Activated CD8-positive, alpha-beta memory T cell treated with anti-CD3 and anti-CD28 coated beads, Interleukin-2, amount 10 ng/mL, durations not matched to agents 7 days and 5 days (primary cell): ENCODE results near the gene CLIC3. TPM values are rescaled to one million over a fixed set of nuclear protein-coding genes. Genes with fewer than 3 reads are reported as not detected.

ENCODE experiments used
- ATAC-seq: fragments of 150-1000 bp; cut with Tn5 transposase; one replicate; pipeline ENCODE4 v1.10.0; 2021; ENCODE audit warnings: moderate library complexity
- CTCF ChIA-PET: fragments of 350-600 bp; sonication (Branson Sonifier 250); formaldehyde crosslinking; loops from one replicate; lab custom pipeline; 2021; ENCODE audit warnings: antibody characterized with exemption; lab: Charles Lee
- DNase-seq: peaks from one replicate; pipeline ENCODE4 v3.0.0-alpha.2; 2020
- H3K27ac Mint-ChIP-seq: one replicate; pipeline ENCODE4 v1.8.0; 2021; ENCODE audit warnings: mild to moderate bottlenecking, mixed read lengths
- H3K27me3 Mint-ChIP-seq: one replicate; pipeline ENCODE4 v1.8.0; 2021; ENCODE audit warnings: mixed read lengths
- H3K36me3 Mint-ChIP-seq: one replicate; pipeline ENCODE4 v1.8.0; 2021; ENCODE audit warnings: mild to moderate bottlenecking, mixed read lengths
- H3K4me1 Mint-ChIP-seq: one replicate; pipeline ENCODE4 v1.8.0; 2021; ENCODE audit warnings: mixed read lengths
- H3K4me3 Mint-ChIP-seq: one replicate; pipeline ENCODE4 v1.8.0; 2021; ENCODE audit warnings: mild to moderate bottlenecking, moderate library complexity, mixed read lengths
- H3K9me3 Mint-ChIP-seq: one replicate; pipeline ENCODE4 v1.8.0; 2022; ENCODE audit warnings: low read depth, mixed read lengths
- total RNA-seq, 2 experiments: library from RNA; stranded (reverse); gene quantifications; one replicate each; pipeline ENCODE4 v1.2.3, GENCODE V29; 2021

The CLIC3 gene
- total RNA-seq, 2 experiments from 2014 or later = 3.8 to 7.8 TPM

- Mint-ChIP-seq H3K27ac (no peak overlapping the region), H3K9me3 (no peaks in the 10 kb centered on the region), H3K36me3 (no peaks in the 10 kb centered on the region), H3K4me3 (no peak overlapping the region), H3K27me3 (peaks cover 5% of the 10 kb centered on the region), H3K4me1 (peaks cover 15% of the 10 kb centered on the region)
- ATAC-seq (peak; percentile 63), DNase-seq (peak; percentile 83)
- CTCF ChIA-PET = interaction anchor here (0.5 to 1.9 kb wide), 10 partner anchors 9 to 186 kb away, joined by 3 to 11 read pairs (median 4); partner anchors contain the start of genes FBXW5 and PAXX
These were observed 18.1 kb downstream of the CLIC3 start for GRCh38 chr9:136978073-136978864.

- no peak overlapping the region for H3K4me3 Mint-ChIP-seq
- H3K36me3 Mint-ChIP-seq = no peaks in the 10 kb centered on the region
- DNase-seq = no peak
- no peaks in the 10 kb centered on the region for H3K9me3 Mint-ChIP-seq
- no peaks in the 10 kb centered on the region for H3K27me3 Mint-ChIP-seq
- ATAC-seq = no peak
- H3K27ac Mint-ChIP-seq = no peak overlapping the region
- CTCF ChIA-PET = interaction anchor here (0.5 to 1.9 kb wide), 9 partner anchors 9 to 185 kb away, joined by 3 to 11 read pairs (median 3); partner anchors contain the start of genes FBXW5 and PAXX
- H3K4me1 Mint-ChIP-seq = peaks cover 15% of the 10 kb centered on the region
These were observed 18.7 kb downstream of the CLIC3 start for GRCh38 chr9:136977649-136978072.

GRCh38 chr9:136977223-136977622, 19.1 kb downstream of the CLIC3 start, which contains the start of gene PTGDS:
Gene PTGDS, plus strand, starts transcription at chr9:136977504. Its CDS starts 75 bp downstream, at chr9:136977579.
- Mint-ChIP-seq H3K36me3 (no peaks in the 10 kb centered on the region), H3K27ac (no peak within 1 kb of the TSS), H3K4me1 (peaks cover 15% of the 10 kb centered on the region), H3K4me3 (no peak within 1 kb of the TSS), H3K27me3 (no peaks in the 10 kb centered on the region), H3K9me3 (no peaks in the 10 kb centered on the region)
- CTCF ChIA-PET = interaction anchor here (1.4 to 3.8 kb wide), 6 partner anchors 12 to 135 kb away, joined by 3 to 17 read pairs (median 10); partner anchors contain the start of gene AJM1
- DNase-seq (no peak), ATAC-seq (no peak)

GRCh38 chr9:136975644-136976043, 20.7 kb downstream of the CLIC3 start:
- Mint-ChIP-seq H3K4me1 (peaks cover 15% of the 10 kb centered on the region), H3K4me3 (peak overlapping the region; percentile 19), H3K36me3 (no peaks in the 10 kb centered on the region), H3K9me3 (no peaks in the 10 kb centered on the region), H3K27ac (no peak overlapping the region), H3K27me3 (no peaks in the 10 kb centered on the region)
- CTCF ChIA-PET = interaction anchor here (1.1 to 3.8 kb wide), 15 partner anchors 10 to 71 kb away, joined by 3 to 30 read pairs (median 9); partner anchors contain the start of genes ABCA2, CLIC3, FUT7 and NPDC1
- DNase-seq = peak; percentile 63
- no peak for ATAC-seq

- no peak for DNase-seq
These were observed 21.4 kb downstream of the CLIC3 start for GRCh38 chr9:136974817-136975535.

GRCh38 chr9:136973618-136974617, 22.4 kb downstream of the CLIC3 start:
- H3K36me3 Mint-ChIP-seq = no peaks in the 10 kb centered on the region
- DNase-seq (no peak), ATAC-seq (no peak)
- no peaks in the 10 kb centered on the region for H3K27me3 Mint-ChIP-seq
- CTCF ChIA-PET = interaction anchor here (0.9 to 3.8 kb wide), 11 partner anchors 8 to 205 kb away, joined by 3 to 30 read pairs (median 12); partner anchors contain the start of genes ABCA2, NPDC1 and PAXX
- H3K4me3 Mint-ChIP-seq = no peak overlapping the region
- H3K4me1 Mint-ChIP-seq = peaks cover 15% of the 10 kb centered on the region
- no peak overlapping the region for H3K27ac Mint-ChIP-seq
- H3K9me3 Mint-ChIP-seq = no peaks in the 10 kb centered on the region

More at GRCh38 chr9:136974817-136975535, 21.4 kb downstream of the CLIC3 start:
- CTCF ChIA-PET = interaction anchor here (1.0 to 3.8 kb wide), 14 partner anchors 9 to 206 kb away, joined by 3 to 30 read pairs (median 10); partner anchors contain the start of genes ABCA2, CLIC3, FUT7 and NPDC1
- H3K4me1 Mint-ChIP-seq = peaks cover 15% of the 10 kb centered on the region
- H3K36me3 Mint-ChIP-seq = no peaks in the 10 kb centered on the region
- H3K4me3 Mint-ChIP-seq = peak overlapping the region; percentile 19
- no peaks in the 10 kb centered on the region for H3K27me3 Mint-ChIP-seq
- H3K27ac Mint-ChIP-seq = peak overlapping the region; percentile 34
- H3K9me3 Mint-ChIP-seq = no peaks in the 10 kb centered on the region
- ATAC-seq = no peak

GRCh38 chr9:136972743-136973142, 23.6 kb downstream of the CLIC3 start:
- H3K9me3 Mint-ChIP-seq = no peaks in the 10 kb centered on the region

GRCh38 chr9:136972335-136972734, 24.0 kb downstream of the CLIC3 start:
- ATAC-seq = no peak
- H3K4me3 Mint-ChIP-seq = no peak overlapping the region
- CTCF ChIA-PET = interaction anchor here (0.9 to 3.0 kb wide), 2 partner anchors 57 to 63 kb away, joined by 3 to 13 read pairs; partner anchors contain the start of gene ABCA2
- H3K27ac Mint-ChIP-seq = no peak overlapping the region
- no peak for DNase-seq
- H3K9me3 Mint-ChIP-seq = no peaks in the 10 kb centered on the region
- H3K4me1 Mint-ChIP-seq = peaks cover 15% of the 10 kb centered on the region
- H3K27me3 Mint-ChIP-seq = no peaks in the 10 kb centered on the region
- H3K36me3 Mint-ChIP-seq = no peaks in the 10 kb centered on the region

More at GRCh38 chr9:136972743-136973142, 23.6 kb downstream of the CLIC3 start:
- no peaks in the 10 kb centered on the region for H3K36me3 Mint-ChIP-seq
- ATAC-seq (no peak), DNase-seq (no peak)
- CTCF ChIA-PET = interaction anchor here (0.9 to 3.0 kb wide), 3 partner anchors 56 to 95 kb away, joined by 3 to 13 read pairs (median 3); partner anchors contain the start of gene ABCA2
- H3K4me1 Mint-ChIP-seq = peaks cover 15% of the 10 kb centered on the region
- H3K27me3 Mint-ChIP-seq = no peaks in the 10 kb centered on the region
- H3K27ac Mint-ChIP-seq = no peak overlapping the region
- H3K4me3 Mint-ChIP-seq = no peak overlapping the region

- no peak overlapping the region for H3K4me3 Mint-ChIP-seq
- H3K36me3 Mint-ChIP-seq = no peaks in the 10 kb centered on the region
- CTCF ChIA-PET = interaction anchor here (0.7 to 3.0 kb wide), 4 partner anchors 24 to 64 kb away, joined by 3 to 13 read pairs (median 4); partner anchors contain the start of gene ABCA2
These were observed 24.6 kb downstream of the CLIC3 start for GRCh38 chr9:136971746-136972145.

GRCh38 chr9:136970361-136970760, 26.0 kb downstream of the CLIC3 start:
- no peak for DNase-seq
- Mint-ChIP-seq H3K4me1 (peaks cover 18% of the 10 kb centered on the region), H3K4me3 (no peak overlapping the region), H3K36me3 (no peaks in the 10 kb centered on the region), H3K27me3 (no peaks in the 10 kb centered on the region), H3K27ac (no peak overlapping the region), H3K9me3 (no peaks in the 10 kb centered on the region)
- ATAC-seq = no peak
- CTCF ChIA-PET = interaction anchor here (1.4 to 3.5 kb wide), 3 partner anchors 23 to 65 kb away, joined by 4 to 16 read pairs (median 13); partner anchors contain the start of gene ABCA2

More at GRCh38 chr9:136971746-136972145, 24.6 kb downstream of the CLIC3 start:
- ATAC-seq (no peak), DNase-seq (no peak)
- Mint-ChIP-seq H3K4me1 (peaks cover 15% of the 10 kb centered on the region), H3K27me3 (no peaks in the 10 kb centered on the region), H3K27ac (no peak overlapping the region), H3K9me3 (no peaks in the 10 kb centered on the region)

- ATAC-seq (no peak), DNase-seq (no peak)
- Mint-ChIP-seq H3K36me3 (no peaks in the 10 kb centered on the region), H3K4me1 (peaks cover 18% of the 10 kb centered on the region), H3K4me3 (no peak overlapping the region), H3K9me3 (no peaks in the 10 kb centered on the region), H3K27ac (no peak overlapping the region), H3K27me3 (no peaks in the 10 kb centered on the region)
- CTCF ChIA-PET = interaction anchor here (1.2 to 3.5 kb wide), 3 partner anchors 59 to 126 kb away, joined by 4 to 16 read pairs (median 5); no protein-coding TSS in a partner anchor
These were observed 26.6 kb downstream of the CLIC3 start for GRCh38 chr9:136969774-136970173.
